ENCODE results near the gene PSMA2.

PSMA2 gene

GRCh38 chr7:42939457-42940240 is 7.7 kb upstream of the PSMA2 start:
- DNase-seq = no peak

- no peak for DNase-seq
Measured at GRCh38 chr7:42935861-42936260, 3.9 kb upstream of the PSMA2 start.

- DNase-seq = no peak
Measured at GRCh38 chr7:42934291-42934690, 2.3 kb upstream of the PSMA2 start.

- DNase-seq = no peak
Measured at GRCh38 chr7:42932811-42933591, 1.0 kb upstream of the PSMA2 start.

GRCh38 chr7:42931447-42931833 is 534 bp downstream of the PSMA2 start:
- no peak for DNase-seq

- DNase-seq = no peak
Measured at GRCh38 chr7:42930889-42931288, 1.1 kb downstream of the PSMA2 start.

GRCh38 chr7:42929449-42929848 is 2.5 kb downstream of the PSMA2 start:
- no peak for DNase-seq

- no peak for DNase-seq
Measured at GRCh38 chr7:42928754-42929153, 3.2 kb downstream of the PSMA2 start.

GRCh38 chr7:42926204-42926603 is 5.8 kb downstream of the PSMA2 start:
- no peak for DNase-seq

- DNase-seq = no peak
Measured at GRCh38 chr7:42925630-42926029, 6.3 kb downstream of the PSMA2 start.

GRCh38 chr7:42924223-42924838 is 7.6 kb downstream of the PSMA2 start:
- DNase-seq = no peak

GRCh38 chr7:42922017-42922753 is 9.8 kb downstream of the PSMA2 start:
- no peak for DNase-seq

- DNase-seq = no peak
Measured at GRCh38 chr7:42915356-42915755, 16.6 kb downstream of the PSMA2 start.

GRCh38 chr7:42914421-42915045 is 17.4 kb downstream of the PSMA2 start:
- no peak for DNase-seq

GRCh38 chr7:42914009-42914408 is 18.0 kb downstream of the PSMA2 start:
- DNase-seq = no peak

- DNase-seq = no peak
Measured at GRCh38 chr7:42913591-42913990, 18.4 kb downstream of the PSMA2 start.

- peak; percentile 95 for DNase-seq
Measured at GRCh38 chr7:42911454-42912447, 20.2 kb downstream of the PSMA2 start, which contains the start of gene C7orf25. C7orf25 (minus strand) TSS chr7:42912070; CDS start chr7:42910900, 1,170 bp downstream.

GRCh38 chr7:42910306-42910705 is 21.7 kb downstream of the PSMA2 start:
- DNase-seq = no peak

GRCh38 chr7:42907316-42907715 is 24.7 kb downstream of the PSMA2 start:
- DNase-seq = no peak

- DNase-seq = no peak
Measured at GRCh38 chr7:42906181-42906580, 25.8 kb downstream of the PSMA2 start.

GRCh38 chr7:42902331-42902730 is 29.6 kb downstream of the PSMA2 start:
- no peak for DNase-seq
